ENCODE measurements around the gene PBXIP1.
"Not testable (repeated sequence)": the region's sequence is repeated elsewhere in the genome, so short reads cannot be mapped to it uniquely, and the experiment has no call there.

PBXIP1 gene

GRCh38 chr1:154994269-154994587, 38.3 kb upstream of the PBXIP1 start:
- DNase-seq (ENCODE audit: low read depth, low spot score): no peak

GRCh38 chr1:154993572-154994268, 37.8 kb upstream of the PBXIP1 start, which contains the start of gene LENEP:
Gene LENEP (plus strand): TSS chr1:154993586. CDS start chr1:154993608, 22 bp downstream.
- DNase-seq (ENCODE audit: low read depth, low spot score): no peak

GRCh38 chr1:154992721-154993571, 37.0 kb upstream of the PBXIP1 start:
- no peak for DNase-seq (ENCODE audit: low read depth, low spot score)

- DNase-seq (ENCODE audit: low read depth, low spot score): no peak
Measured at GRCh38 chr1:154990276-154990675, 34.4 kb upstream of the PBXIP1 start.

- no peak for DNase-seq (ENCODE audit: low read depth, low spot score)
Measured at GRCh38 chr1:154989195-154989860, 33.4 kb upstream of the PBXIP1 start.

GRCh38 chr1:154988058-154988954, 32.4 kb upstream of the PBXIP1 start:
- DNase-seq (ENCODE audit: low read depth, low spot score): no peak

GRCh38 chr1:154987326-154987725, 31.4 kb upstream of the PBXIP1 start:
- no peak for DNase-seq (ENCODE audit: low read depth, low spot score)

- DNase-seq (ENCODE audit: low read depth, low spot score): not testable (repeated sequence)
Measured at GRCh38 chr1:154986736-154987135, 30.8 kb upstream of the PBXIP1 start.

- no peak for DNase-seq (ENCODE audit: low read depth, low spot score)
Measured at GRCh38 chr1:154983776-154984466, 28.0 kb upstream of the PBXIP1 start.

GRCh38 chr1:154982897-154983648, 27.2 kb upstream of the PBXIP1 start, which contains the start of gene FLAD1:
Gene FLAD1 (plus strand): TSS chr1:154983344. CDS start chr1:154983695, 351 bp downstream.
- DNase-seq (ENCODE audit: low read depth, low spot score): peak; percentile 98

- DNase-seq (ENCODE audit: low read depth, low spot score): no peak
Measured at GRCh38 chr1:154982341-154982740, 26.4 kb upstream of the PBXIP1 start.

GRCh38 chr1:154978360-154978759, 22.5 kb upstream of the PBXIP1 start:
- no peak for DNase-seq (ENCODE audit: low read depth, low spot score)

GRCh38 chr1:154977762-154978161, 21.9 kb upstream of the PBXIP1 start:
- DNase-seq (ENCODE audit: low read depth, low spot score): not testable (repeated sequence)

- DNase-seq (ENCODE audit: low read depth, low spot score): no peak
Measured at GRCh38 chr1:154975409-154976059, 19.6 kb upstream of the PBXIP1 start.

- no peak for DNase-seq (ENCODE audit: low read depth, low spot score)
Measured at GRCh38 chr1:154974808-154975408, 19.0 kb upstream of the PBXIP1 start.

- peak; percentile 99 for DNase-seq (ENCODE audit: low read depth, low spot score)
Measured at GRCh38 chr1:154974102-154974807, 18.4 kb upstream of the PBXIP1 start, which contains the start of gene CKS1B. Gene CKS1B (plus strand): TSS chr1:154974681. CDS start chr1:154974746, 65 bp downstream.

GRCh38 chr1:154973344-154974101, 17.6 kb upstream of the PBXIP1 start:
- peak; percentile 79 for DNase-seq (ENCODE audit: low read depth, low spot score)

All from brain pericyte (primary cell).